RCC 7860 (cell line): Measurements from ENCODE around the gene FOXI1.
A peak's percentile ranks its signal among the peaks of the same experiment; 100 is the strongest.
"Not testable (repeated sequence)": the region's sequence is repeated elsewhere in the genome, so short reads cannot be mapped to it uniquely, and the experiment has no call there.

Experiments
- DNase-seq: peaks from one replicate; pipeline ENCODE4 v3.0.0-alpha.2; 2015; ENCODE audit warnings: low spot score
- FAIRE-seq: peaks from 2 replicates; lab custom pipeline; 2012; peaks lifted over from hg19 to GRCh38; lab: Jason Lieb, UNC

The FOXI1 gene

DNA sequence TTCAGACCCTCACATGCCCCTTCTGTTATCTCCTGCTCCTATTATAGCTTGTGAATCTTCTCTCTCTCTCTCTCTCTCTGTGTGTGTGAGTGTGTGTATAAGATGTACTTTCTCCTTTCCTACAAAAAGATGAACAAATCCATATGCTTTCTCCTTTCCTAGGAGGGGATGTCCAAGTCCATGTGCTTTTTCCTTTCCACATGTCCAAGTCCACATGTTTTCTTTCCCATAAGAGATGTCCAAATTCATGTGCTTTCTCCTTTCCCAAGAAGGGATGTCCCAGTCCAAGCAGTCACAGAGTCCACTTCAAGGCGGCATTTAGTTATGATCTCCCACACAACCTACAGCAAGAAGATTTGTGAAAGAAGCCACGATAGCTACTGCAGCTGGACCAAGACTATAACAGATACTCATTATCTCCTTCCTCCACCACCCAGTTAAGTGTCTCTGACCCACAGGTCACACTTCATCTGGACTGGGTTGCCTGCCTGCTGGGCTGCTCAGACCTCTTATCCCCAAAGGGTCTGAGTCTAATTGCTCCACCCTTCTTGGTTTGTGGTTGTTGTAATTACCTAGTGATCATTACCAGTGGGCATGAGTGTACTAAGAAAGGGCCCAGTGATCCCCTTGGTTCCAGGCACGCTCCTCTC lies 18.4 kb upstream of the FOXI1 start:
- FAIRE-seq (no peak), DNase-seq (no peak)

DNA sequence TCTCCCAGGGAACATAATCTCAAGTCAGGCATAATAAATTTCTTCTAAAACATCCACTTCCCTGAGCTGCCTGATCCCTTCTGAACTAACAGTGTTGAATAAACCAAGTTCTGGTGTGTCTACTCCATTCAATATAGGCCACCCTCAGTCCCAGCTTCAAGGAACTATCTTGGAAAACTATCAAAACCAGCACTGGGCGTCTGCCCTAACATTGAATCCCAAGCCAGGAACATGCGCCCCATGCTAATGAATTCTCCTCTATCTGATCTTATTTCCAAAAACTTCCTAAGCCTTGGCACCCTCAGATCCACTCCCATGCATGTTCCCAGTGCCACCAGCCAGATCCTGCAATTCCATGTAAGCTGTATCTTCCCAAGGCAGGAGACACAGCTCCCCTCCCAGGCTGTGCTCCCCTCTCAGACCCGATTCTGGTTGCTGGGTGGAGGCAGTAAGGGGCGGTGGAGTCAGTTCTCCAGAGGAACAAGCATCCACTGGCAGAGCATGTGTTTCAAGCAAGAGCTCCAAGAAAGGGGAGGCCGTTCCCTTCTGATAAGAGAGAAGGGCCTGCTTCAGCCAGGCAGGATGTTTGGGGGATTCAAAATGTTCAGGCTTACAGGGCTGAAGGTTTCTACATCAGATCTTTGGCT lies 13.1 kb upstream of the FOXI1 start:
- DNase-seq (no peak), FAIRE-seq (no peak)

DNA sequence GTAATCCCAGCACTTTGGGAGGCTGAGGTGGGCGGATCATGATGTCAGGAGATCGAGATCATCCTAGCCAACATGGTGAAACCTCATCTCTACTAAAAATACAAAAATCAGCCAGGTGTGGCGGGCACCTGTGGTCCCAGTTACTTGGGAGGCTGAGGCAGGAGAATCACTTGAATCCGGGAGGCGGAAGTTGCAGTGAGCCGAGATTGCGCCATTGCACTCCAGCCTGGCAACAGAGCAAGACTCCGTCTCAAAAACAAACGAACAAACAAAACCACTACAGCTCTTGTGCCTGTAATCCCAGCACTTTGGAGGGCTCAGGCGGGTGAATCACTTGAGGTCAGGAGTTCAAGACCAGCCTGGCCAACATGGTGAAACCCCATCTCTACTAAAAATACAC lies 11.4 kb upstream of the FOXI1 start:
- not testable (repeated sequence) for FAIRE-seq

DNA sequence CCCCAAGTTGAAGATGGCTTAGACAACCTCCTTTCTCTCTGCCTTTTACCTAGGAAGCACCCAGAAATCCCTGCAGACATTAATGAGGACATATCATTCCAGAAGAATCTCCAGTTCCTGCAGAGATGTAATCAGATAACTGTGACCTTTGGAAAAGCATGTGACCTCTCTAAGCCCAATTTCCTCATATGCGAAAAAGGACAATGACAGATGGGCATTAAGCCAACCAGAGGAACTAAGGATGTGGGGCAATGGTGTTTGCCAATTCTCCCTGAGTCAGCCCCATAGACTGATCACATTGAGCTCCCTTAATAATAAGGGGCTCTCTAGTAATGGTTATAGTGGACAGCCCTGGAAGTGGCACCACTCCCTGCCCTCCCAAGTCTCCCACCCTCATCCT lies 10.1 kb upstream of the FOXI1 start:
- DNase-seq: no peak
- no peak for FAIRE-seq

More for the DNA sequence above, 11.4 kb upstream of the FOXI1 start:
- DNase-seq: not testable (repeated sequence)

DNA sequence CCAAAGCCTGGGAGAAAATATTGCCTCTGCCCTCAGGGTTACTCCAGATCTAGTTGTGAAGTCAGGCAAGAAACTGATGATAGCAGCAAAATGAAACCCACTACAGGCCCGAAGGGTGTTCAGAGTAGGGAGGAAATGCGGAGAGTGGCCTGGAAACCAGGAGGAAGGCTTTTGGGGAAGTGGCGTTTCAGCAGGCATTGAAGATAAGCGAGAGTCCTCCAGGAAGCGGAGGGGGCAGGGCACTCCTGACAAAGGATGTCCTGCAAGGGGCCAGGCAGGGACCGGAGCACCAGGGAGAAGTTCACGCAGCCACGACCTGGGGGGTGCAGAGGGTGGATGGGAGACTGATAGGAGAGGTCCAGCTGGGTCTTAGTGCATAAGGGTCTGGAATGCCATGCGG lies 7.8 kb upstream of the FOXI1 start:
- no peak for FAIRE-seq
- DNase-seq: no peak

DNA sequence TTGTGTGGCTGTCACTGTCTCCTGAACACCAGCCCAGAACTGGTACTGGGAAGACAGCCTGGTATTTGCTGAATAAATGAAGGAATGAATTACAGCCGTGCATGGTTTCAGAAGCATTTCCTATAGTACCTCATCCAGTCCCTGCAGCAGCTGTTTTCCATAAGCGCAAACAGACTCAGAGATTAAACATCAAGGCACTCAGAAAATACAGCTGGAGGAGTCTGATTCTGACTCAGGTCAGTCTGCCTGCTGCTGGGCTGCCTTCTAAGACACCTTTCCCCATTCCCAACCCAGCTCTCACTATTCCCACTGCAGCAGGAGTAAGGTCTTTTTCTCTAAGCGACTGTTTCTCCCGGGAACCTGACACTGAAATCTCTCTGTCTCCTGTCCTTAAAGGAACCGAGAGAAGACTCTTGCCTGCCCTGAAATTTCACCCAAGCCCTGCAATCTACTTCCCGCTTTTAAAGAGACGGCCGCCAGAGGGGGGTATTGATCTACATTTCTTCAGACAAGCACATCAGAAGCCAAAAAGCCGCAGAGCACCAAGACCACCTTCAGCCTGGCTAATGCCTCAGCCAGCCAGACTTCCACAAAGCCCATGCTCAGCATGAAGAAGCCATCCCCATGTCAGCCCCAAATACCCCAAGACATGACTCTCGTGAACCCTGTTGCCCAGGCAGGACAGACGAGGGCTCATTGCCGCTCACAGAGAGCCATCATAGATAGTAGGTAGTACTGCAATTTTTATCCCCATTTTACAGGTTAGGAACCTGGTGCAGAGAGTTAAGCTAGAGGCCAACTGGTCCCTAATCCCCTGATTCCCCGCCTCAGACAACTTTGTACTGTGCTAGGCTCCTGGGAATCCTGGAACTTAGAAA lies 5.4 kb upstream of the FOXI1 start:
- no peak for FAIRE-seq

DNA sequence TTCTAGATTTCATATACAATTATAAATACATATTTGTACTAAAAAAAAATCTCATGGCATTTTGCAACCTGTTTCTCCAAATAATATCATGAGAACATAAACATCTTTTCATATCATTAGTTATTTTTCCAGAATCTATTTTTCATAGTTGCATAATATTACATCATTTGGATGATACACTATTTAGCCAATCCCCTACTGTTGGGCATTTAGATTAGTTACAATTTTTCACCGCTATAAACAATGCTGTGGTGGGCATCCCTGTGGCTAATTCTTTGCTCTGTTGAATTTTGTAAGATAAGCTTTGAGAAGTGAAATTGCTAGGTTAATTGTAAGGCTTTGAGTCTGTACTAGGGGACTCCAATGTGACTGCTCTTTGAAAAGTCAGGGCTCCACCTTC lies 2.2 kb upstream of the FOXI1 start:
- DNase-seq (no peak), FAIRE-seq (no peak)

More for the DNA sequence above, 5.4 kb upstream of the FOXI1 start:
- DNase-seq: peak; percentile 44

DNA sequence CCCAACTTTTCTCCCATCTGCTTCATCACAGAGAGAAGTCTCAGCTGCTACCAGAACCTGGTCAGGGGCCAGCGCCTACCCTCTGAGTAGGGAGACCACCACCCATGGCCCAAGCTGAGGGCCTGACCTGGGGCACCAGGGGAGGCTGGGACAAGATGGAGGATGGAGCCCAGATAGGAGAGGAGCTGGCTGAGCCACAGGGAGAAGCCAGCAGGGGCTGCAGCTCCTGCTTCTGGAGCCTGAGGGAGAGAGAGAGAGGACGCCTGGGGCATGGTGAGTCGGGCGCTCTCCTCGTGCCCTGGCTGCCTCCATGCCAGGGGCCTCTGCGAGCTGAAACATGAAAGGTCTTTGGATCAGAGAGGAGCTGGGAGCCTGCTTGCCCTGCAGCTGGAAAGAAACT lies 1.4 kb upstream of the FOXI1 start:
- FAIRE-seq (no peak), DNase-seq (no peak)

DNA sequence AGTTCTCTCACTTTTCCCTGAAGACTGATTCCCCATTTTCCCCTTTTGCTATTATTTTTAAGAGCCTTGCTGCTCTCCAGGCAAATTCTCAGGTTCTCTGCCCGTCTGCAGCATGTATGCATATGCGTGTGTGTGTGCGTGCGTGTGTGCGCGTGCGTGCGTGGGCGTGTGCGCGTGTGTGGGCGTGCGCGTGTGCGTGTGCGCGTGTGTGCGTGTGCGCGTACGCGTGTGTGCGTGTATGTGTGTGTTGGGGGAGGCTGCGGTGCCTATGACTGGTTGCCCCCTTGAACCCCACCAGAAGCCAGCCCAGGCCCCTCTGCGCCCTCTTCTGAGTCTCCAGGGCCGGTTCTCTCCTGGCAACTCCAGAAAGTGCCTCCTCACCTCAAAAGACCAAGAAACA lies 987 bp upstream of the FOXI1 start:
- no peak for DNase-seq
- FAIRE-seq: no peak

DNA sequence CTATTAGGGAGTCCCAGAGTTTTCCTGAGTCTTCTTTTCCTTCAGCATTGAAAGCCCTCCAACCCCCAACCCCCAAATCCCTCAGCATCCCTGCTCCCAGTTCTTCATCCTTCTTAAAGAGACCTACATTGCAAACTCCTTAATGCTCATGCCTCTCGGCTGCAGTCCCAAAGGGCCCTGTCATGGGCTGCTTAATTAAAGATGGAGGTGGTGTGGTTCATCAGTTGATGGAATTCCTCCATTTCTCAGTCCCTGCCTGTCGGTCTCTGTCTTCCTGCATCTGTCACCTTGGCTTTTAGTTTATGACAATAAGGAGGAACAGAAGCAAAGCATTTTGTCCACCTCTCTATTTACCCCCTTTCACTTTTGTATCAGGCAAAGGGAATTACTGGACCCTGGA lies 2.0 kb downstream of the FOXI1 start:
- FAIRE-seq (no peak), DNase-seq (no peak)

DNA sequence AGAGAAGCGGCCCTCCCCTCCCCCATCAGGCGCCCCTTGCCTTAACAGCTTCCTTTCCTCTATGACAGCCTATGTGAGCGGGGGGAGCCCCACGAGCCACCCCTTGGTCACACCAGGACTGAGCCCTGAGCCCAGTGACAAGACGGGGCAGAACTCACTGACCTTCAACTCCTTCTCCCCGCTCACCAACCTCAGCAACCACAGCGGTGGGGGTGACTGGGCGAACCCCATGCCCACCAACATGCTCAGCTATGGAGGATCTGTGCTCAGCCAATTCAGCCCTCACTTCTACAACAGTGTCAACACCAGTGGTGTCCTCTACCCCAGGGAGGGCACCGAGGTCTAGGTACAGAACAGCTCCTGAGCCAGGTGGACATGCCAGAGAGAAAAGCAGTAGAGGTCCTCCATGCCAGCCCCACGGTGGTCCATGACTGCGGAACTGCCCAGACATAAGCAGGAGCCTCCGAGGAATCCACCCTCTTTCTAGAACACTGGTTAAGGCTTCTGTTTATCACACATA lies 2.6 kb downstream of the FOXI1 start:
- FAIRE-seq (no peak), DNase-seq (no peak)

DNA sequence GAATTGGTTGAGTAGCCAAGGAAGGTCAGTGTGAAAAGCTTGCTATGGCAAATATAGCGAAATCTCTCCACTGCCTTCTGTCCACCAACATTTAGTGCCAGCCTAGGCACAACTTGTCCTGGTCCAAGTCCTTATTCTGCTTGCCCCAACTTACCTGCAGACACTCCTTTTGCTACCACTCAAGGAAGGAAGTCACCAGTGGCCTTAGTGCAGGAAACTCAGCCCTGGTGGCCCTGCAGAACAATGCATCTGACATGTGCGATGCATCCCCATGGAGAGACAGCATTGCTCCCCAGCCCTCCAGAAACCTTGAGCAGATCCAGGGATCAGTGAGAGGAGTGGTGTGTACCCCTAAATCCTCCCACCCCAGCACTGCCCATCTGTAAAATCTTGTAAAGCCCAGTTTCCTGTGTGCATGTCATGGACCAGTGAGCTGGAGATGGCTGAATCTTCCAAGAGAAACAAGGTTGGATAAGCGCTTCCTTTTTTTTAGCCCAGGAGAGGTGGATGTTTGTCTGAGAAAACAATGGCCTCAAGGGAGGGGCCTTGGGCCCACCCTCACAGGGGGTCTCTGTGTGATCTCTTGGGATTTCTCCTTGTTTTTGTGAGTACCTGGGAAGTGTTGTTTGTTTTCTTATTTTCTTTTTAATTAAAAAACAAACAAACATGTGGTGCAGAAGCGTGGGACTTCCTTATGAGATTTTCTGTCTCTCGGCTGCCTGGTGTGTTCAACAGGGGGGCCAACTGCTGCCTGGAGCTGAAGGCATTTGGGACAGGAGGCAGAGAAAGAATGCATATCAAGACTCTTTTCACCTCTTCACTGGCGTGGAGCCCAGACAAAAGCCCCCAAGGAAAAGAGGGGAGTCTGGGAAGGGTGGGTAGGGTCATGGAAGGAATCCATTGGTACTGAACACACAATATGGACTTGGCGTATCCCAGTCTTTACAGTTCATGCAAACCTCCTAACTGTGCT lies 3.6 kb downstream of the FOXI1 start:
- FAIRE-seq: no peak

DNA sequence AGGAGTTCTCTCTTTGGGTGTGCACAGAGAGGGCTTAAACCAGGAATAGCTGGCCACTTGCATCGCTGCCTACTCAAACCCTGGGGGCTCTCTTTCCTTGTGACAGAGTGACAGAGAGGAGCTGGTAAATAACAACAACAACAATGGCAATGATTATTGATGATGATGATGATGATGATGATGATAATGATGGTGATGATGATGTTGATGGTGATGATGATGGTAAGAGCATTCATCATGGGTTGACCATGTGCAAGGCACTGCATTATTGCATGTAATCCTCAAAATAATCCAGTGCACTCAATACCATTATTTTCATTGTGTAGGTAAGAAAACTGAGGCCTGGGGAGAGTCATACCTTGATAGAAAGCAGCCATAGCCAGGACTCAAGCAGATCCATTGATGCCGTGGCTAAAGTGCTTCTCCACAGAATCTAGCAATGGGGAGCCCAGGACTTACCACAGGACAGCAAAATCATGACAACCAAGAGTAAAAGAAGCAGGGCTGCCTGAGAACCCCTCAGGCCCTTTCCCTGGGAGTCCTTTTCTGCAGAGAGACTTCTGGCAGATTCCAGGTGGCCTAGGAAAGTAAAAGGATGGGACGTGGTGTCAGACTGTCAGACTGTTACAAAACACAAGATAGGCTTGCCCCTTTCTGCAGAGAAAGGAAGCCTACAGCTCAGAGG lies 4.8 kb downstream of the FOXI1 start:
- DNase-seq (no peak), FAIRE-seq (no peak)

More for the DNA sequence above, 3.6 kb downstream of the FOXI1 start:
- DNase-seq: no peak

DNA sequence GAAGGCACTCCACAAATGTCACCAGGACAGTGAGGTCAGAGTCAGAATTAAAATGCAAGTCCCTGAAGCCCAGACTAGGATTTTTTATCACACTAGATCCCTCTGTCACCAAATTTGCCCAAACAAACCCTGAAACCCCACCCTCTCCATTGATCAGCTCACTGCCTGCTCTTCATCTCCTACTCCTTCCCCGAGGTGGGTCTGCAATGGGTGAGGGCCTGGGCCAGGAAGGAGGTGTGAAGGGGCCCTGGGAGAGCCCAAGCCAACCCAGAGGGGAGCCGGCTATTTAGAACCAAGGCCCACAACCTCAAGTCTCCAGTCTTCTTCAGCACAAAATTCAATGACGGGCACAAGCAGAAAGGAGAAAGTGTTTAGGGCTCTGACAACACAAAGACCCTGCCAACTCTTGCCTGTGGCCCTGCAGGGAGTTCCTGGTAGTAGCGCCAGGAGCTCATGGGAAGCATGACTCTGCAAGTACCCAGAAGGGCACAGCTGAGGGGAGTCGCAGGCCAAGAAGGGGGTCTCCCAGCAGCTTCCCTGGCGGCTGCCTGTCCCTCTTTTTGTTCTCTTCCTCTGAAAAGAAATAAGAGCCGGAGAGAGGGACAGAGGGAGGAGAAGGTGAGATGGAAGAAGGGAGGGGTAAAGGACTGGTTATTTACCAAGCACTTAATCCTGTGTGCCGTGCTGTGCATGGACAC lies 5.5 kb downstream of the FOXI1 start:
- DNase-seq (no peak), FAIRE-seq (no peak)

DNA sequence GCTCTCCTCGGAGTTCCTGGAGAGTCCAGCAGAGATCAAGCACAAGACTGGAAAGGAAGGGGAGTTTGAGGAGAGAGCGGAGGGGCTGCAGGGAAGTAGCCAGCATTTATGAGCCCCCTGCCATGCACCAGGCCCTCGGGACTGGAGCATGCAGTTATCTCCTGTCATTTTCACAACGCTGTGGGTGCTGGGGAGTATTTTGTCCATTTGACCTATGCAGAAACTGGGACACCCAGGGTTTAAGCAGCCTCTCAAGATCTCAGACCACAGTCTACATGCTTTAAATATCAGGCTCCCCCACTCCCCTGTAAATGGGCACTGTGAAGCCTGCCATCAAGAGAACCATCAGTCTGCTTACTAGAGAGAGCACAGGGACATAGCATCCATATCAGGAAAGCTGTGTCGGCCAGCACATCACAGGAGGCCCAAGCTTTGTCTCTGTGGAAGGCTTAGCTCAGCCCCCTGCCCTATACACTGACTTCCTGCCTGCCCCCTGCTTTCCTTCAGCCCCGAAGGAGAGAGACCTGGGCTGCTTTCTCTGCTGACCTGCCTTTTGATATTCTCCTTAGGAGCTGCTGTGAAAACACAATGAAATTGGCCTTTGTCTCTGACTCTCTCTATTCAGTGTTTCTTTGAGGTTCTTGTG lies 7.3 kb downstream of the FOXI1 start:
- FAIRE-seq (no peak), DNase-seq (no peak)

DNA sequence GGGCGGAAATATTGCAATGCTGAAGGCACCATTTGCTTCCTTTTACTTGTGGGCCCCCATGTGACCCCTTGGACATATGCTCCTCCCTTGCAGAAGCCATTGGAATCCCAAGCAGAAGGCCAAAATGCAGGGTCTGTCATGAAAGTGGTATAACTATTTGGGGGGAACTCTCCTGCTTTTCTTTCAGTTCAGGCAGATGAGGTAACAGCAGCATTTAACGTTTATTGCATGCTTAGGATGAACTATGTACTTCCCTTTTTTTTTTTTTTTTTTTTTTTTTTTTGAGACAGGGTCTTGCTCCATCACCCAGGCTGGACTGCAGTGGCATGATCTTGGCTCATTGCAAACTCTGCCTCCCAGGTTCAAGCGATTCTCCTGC lies 7.8 kb downstream of the FOXI1 start:
- no peak for DNase-seq
- no peak for FAIRE-seq

DNA sequence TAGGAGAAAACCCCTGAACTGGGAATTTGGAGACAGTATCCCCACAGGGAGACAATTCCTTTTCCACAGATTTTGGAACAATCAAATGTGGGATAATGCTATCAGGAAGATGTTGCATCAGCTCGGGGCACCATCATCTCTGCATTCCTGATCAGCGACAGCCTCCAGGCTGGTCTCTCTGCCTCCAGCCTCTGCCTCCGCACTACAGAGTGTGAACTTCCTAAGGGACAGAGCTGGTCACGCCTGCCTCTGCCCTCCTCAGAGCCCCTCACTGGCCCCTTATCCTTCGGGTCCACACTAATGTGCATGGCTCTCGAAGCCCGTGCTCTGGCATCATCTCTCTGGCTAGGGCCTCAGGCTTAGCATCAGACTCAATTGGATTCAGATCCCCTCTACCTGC lies 8.6 kb downstream of the FOXI1 start:
- FAIRE-seq (no peak), DNase-seq (no peak)

DNA sequence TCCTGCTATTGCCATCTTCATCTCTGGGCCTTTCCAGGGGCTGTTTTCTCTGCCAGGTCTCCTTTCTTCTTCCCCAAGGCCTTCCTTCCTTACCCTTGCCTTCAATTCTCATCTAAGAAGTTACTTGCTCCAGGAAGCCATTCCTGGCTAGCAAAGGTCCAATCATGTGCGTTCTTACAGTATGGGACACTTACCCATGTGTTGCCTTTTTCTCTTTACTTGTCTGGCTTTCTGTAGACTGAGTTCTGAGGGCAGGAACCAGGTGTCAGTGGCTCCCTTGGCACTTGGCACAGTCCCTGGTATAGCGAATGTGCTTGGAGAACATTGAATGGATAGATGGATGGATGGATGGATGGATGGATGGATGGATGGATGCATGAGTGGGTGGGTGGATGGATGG lies 10.2 kb downstream of the FOXI1 start:
- DNase-seq (no peak), FAIRE-seq (no peak)

DNA sequence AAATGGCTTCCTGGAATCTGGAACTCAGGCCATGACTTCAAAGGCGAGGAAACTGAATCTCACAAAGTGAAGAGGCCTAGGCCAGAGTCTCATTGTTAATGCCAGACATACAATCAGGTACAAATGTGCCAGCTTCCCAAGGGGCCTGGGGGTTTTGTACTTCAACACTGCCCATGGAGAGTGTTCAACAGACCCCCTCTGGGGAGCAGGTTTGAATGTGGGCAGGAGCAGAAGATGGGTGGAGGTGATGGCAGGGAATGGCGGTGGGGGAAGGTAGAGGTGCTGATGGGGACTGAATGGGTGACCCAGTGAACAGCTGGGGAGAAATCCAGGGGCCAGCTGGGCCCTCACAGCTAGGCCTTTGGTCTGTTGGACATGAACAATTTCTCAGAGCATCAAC lies 12.0 kb downstream of the FOXI1 start:
- DNase-seq (no peak), FAIRE-seq (no peak)
